GM23338 (cell line): Measurements from ENCODE around the gene DDX56. TPM values are rescaled to one million over a fixed set of nuclear protein-coding genes. Genes with fewer than 3 reads are reported as not detected.

Experiments
- ATAC-seq: fragments of 200-7000 bp; cut with Tn5 transposase; 3 replicates; pipeline ENCODE4 v1.9.1; 2020
- DNase-seq: peaks from one replicate; pipeline ENCODE4 v3.0.0-alpha.2; 2015; ENCODE audit warnings: low spot score
- H2AFZ ChIP-seq: fragments of 200-600 bp; sonication (generic); 2 replicates; pipeline ENCODE4 v1.8.0; 2016; ENCODE audit warnings: antibody characterized with exemption, mild to moderate bottlenecking, moderate library complexity
- H3F3A ChIP-seq: fragments of 200-600 bp; sonication (generic); replicated peaks from 2 replicates; pipeline ENCODE4 v1.8.0; 2017; ENCODE audit warnings: antibody characterized with exemption, mixed run types, low read depth
- H3K27ac ChIP-seq: fragments of 200-600 bp; sonication (generic); 2 replicates; pipeline ENCODE4 v1.6.1; 2016; ENCODE audit warnings: low read depth
- H3K27me3 ChIP-seq: fragments of 200-600 bp; sonication (generic); 2 replicates; pipeline ENCODE4 v1.8.0; 2016; ENCODE audit warnings: mild to moderate bottlenecking, mixed run types, moderate library complexity; ENCODE audit not compliant: insufficient read depth
- H3K36me3 ChIP-seq: fragments of 200-600 bp; sonication (generic); 2 replicates; pipeline ENCODE4 v1.8.0; 2016; ENCODE audit warnings: mild to moderate bottlenecking; ENCODE audit not compliant: insufficient read depth
- H3K4me1 ChIP-seq: fragments of 200-600 bp; sonication (generic); 2 replicates; pipeline ENCODE4 v1.8.0; 2016; ENCODE audit warnings: mild to moderate bottlenecking, moderate library complexity; ENCODE audit not compliant: insufficient read depth
- H3K4me2 ChIP-seq: fragments of 200-600 bp; sonication (generic); 2 replicates; pipeline ENCODE4 v1.7.1; 2017; ENCODE audit warnings: mixed run types
- H3K4me3 ChIP-seq: fragments of 200-600 bp; sonication (generic); 2 replicates; pipeline ENCODE4 v1.6.1; 2016; ENCODE audit warnings: mixed run types
- H3K79me2 ChIP-seq: fragments of 200-600 bp; sonication (generic); replicated peaks from 2 replicates; pipeline ENCODE4 v1.8.0; 2017; ENCODE audit warnings: mild to moderate bottlenecking; ENCODE audit not compliant: insufficient read depth
- H3K9me2 ChIP-seq: fragments of 200-600 bp; sonication (generic); 2 replicates; pipeline ENCODE4 v1.8.0; 2017; ENCODE audit not compliant: insufficient read depth
- H4K20me1 ChIP-seq: fragments of 200-600 bp; sonication (generic); replicated peaks from 2 replicates; pipeline ENCODE4 v1.8.0; 2017; ENCODE audit warnings: mild to moderate bottlenecking; ENCODE audit not compliant: insufficient read depth
- H3K27ac Mint-ChIP-seq: 2 replicates; pipeline ENCODE4 v1.8.0; 2020; ENCODE audit warnings: inconsistent platforms, mild to moderate bottlenecking, moderate library complexity, mixed read lengths
- H3K27me3 Mint-ChIP-seq: 3 replicates; pipeline ENCODE4 v1.8.0; 2022; ENCODE audit warnings: low read depth, mild to moderate bottlenecking, moderate library complexity, mixed read lengths, inconsistent platforms; ENCODE audit not compliant: insufficient read depth, poor library complexity
- H3K36me3 Mint-ChIP-seq: 3 replicates; pipeline ENCODE4 v1.8.0; 2021; ENCODE audit warnings: low read depth, mild to moderate bottlenecking, inconsistent platforms, moderate library complexity, mixed read lengths
- H3K4me1 Mint-ChIP-seq: 3 replicates; pipeline ENCODE4 v1.8.0; 2020; ENCODE audit warnings: mild to moderate bottlenecking, inconsistent platforms, mixed read lengths
- H3K4me3 Mint-ChIP-seq: 3 replicates; pipeline ENCODE4 v1.8.0; 2021; ENCODE audit warnings: moderate library complexity, mild to moderate bottlenecking, inconsistent platforms, mixed read lengths
- H3K9me3 Mint-ChIP-seq: 3 replicates; pipeline ENCODE4 v1.8.0; 2020; ENCODE audit warnings: moderate library complexity, mild to moderate bottlenecking, inconsistent platforms, mixed read lengths
- CREB1 ChIP-seq: fragments of 250-450 bp; sonication (Bioruptor Pico); IDR thresholded peaks from 2 replicates; pipeline ENCODE4 v1.5.0; 2020; ENCODE audit warnings: low read depth, mild to moderate bottlenecking, moderate library complexity
- CTCF ChIP-seq, 2 experiments: fragments of 200-600 bp in 1 of 2; sonication (generic) in 1 of 2; conservative IDR thresholded peaks; 2 replicates each; pipeline versions ENCODE4 v1.5.1 to v1.6.1; 2016 to 2017; ENCODE audit warnings: antibody characterized with exemption in 2 of 2, low read depth in 2 of 2, mild to moderate bottlenecking in 2 of 2, moderate library complexity in 1 of 2
- ETS1 ChIP-seq: IDR thresholded peaks from 2 replicates; pipeline ENCODE4 v1.6.1; 2016; ENCODE audit warnings: antibody characterized with exemption
- EZH2 ChIP-seq: fragments of 200-600 bp; sonication (generic); IDR thresholded peaks from one replicate; pipeline ENCODE4 v1.8.0; 2017; ENCODE audit warnings: antibody characterized with exemption, mild to moderate bottlenecking, low read depth; ENCODE audit not compliant: unreplicated experiment
- EZH2phosphoT487 ChIP-seq: fragments of 200-600 bp; sonication (generic); IDR thresholded peaks from one replicate; pipeline ENCODE4 v1.8.1; 2018; ENCODE audit warnings: antibody characterized with exemption; ENCODE audit not compliant: unreplicated experiment
- JUNB ChIP-seq: IDR thresholded peaks from one replicate; pipeline ENCODE4 v1.6.1; 2016; ENCODE audit warnings: antibody characterized with exemption; ENCODE audit not compliant: unreplicated experiment
- NANOG ChIP-seq: IDR thresholded peaks from 2 replicates; pipeline ENCODE4 v1.6.1; 2016; ENCODE audit warnings: antibody characterized with exemption, borderline replicate concordance
- POLR2AphosphoS5 ChIP-seq: IDR thresholded peaks from 2 replicates; pipeline ENCODE4 v1.6.1; 2016; ENCODE audit warnings: antibody characterized with exemption, low read depth
- REST ChIP-seq: IDR thresholded peaks from one replicate; pipeline ENCODE4 v1.6.1; 2018; ENCODE audit warnings: antibody characterized with exemption; ENCODE audit not compliant: unreplicated experiment
- STAT1 ChIP-seq: IDR thresholded peaks from one replicate; pipeline ENCODE4 v1.6.1; 2016; ENCODE audit warnings: antibody characterized with exemption; ENCODE audit not compliant: unreplicated experiment
- ZNF114 ChIP-seq: fragments of 250-450 bp; sonication (Bioruptor Pico); IDR thresholded peaks from 2 replicates; pipeline ENCODE4 v1.5.0; 2020; ENCODE audit warnings: mild to moderate bottlenecking, moderate library complexity
- ZNF331 ChIP-seq: fragments of 250-450 bp; sonication (Bioruptor Pico); IDR thresholded peaks from 2 replicates; pipeline ENCODE4 v1.5.0; 2020; ENCODE audit warnings: low read depth, mild to moderate bottlenecking, moderate library complexity
- ZNF462 ChIP-seq: fragments of 250-450 bp; sonication (Bioruptor Pico); IDR thresholded peaks from 2 replicates; pipeline ENCODE4 v1.5.0; 2020; ENCODE audit warnings: mild to moderate bottlenecking, moderate library complexity
- polyA plus RNA-seq: library from polyadenylated mRNA; unstranded; fragments of >200 nt; fragmentation: Nextera tagmentation; extraction: Ambion mirVana; gene quantifications from 2 replicates; pipeline ENCODE4 v1.2.1, GENCODE V29; 2016
- total RNA-seq: library from RNA; depleted of rRNA; stranded (reverse); fragments of >200 nt; shearing (Covaris generic); gene quantifications from 2 replicates; pipeline ENCODE4 v1.2.3, GENCODE V29; 2014

DDX56 gene
- total and polyA plus RNA-seq, 2 experiments from 2014 or later: 44.1 to 72.3 TPM

GRCh38 chr7:44617225-44617890 lies 43.6 kb upstream of the DDX56 start:
- Histone ChIP-seq H3K4me3 (no peak overlapping the region), H3K4me2 (no peak overlapping the region)
- no peak for ATAC-seq

More at GRCh38 chr7:44617225-44617890, 43.6 kb upstream of the DDX56 start:
- no peaks in the 10 kb centered on the region for H3K9me2 ChIP-seq
- Mint-ChIP-seq H3K4me3 (no peak overlapping the region), H3K9me3 (no peaks in the 10 kb centered on the region), H3K27ac (peak overlapping the region; percentile 32; the same call in 1 of the 2 replicates), H3K4me1 (peaks cover 21% of the 10 kb centered on the region), H3K36me3 (no peaks in the 10 kb centered on the region), H3K27me3 (peaks cover 9% of the 10 kb centered on the region)
- H3K4me1 ChIP-seq: peaks cover 13% of the 10 kb centered on the region
- peaks cover 24% of the 10 kb centered on the region for H4K20me1 ChIP-seq
- no peaks in the 10 kb centered on the region for H3K27me3 ChIP-seq
- no peak overlapping the region for H3K27ac ChIP-seq
- H2AFZ ChIP-seq: no peak overlapping the region
- H3K79me2 ChIP-seq: peaks cover 99% of the 10 kb centered on the region
- H3F3A ChIP-seq: no peaks in the 10 kb centered on the region
- H3K36me3 ChIP-seq: no peaks in the 10 kb centered on the region
- no peak for DNase-seq
- TF ChIP-seq CTCF (conservative IDR thresholded peaks at IDR 0.05; ENCODE audit: low read depth in 2 of 2): no peak
- TF ChIP-seq JUNB: no peak
- no peak for TF ChIP-seq EZH2
- no peak for TF ChIP-seq ZNF114 (CRISPR knock-in tag)
- no peak for TF ChIP-seq REST
- no peak for TF ChIP-seq STAT1
- TF ChIP-seq NANOG: no peak
- TF ChIP-seq ETS1: no peak
- no peak for TF ChIP-seq ZNF462 (CRISPR knock-in tag)
- no peak for TF ChIP-seq ZNF331
- no peak for TF ChIP-seq EZH2phosphoT487
- TF ChIP-seq CREB1 (CRISPR knock-in tag): no peak
- TF ChIP-seq POLR2AphosphoS5: no peak
